Stimulated activated CD8-positive, alpha-beta memory T cell treated with anti-CD3 and anti-CD28 coated beads, Interleukin-4, amount 100 ng/mL, for 48 hours (primary cell): Measurements from ENCODE around the gene PDE8A.
"Not testable (repeated sequence)": the region's sequence is repeated elsewhere in the genome, so short reads cannot be mapped to it uniquely, and the experiment has no call there.

Source experiments
- DNase-seq: peaks from one replicate; pipeline ENCODE4 v3.0.0-alpha.2; 2020

Gene PDE8A

DNA sequence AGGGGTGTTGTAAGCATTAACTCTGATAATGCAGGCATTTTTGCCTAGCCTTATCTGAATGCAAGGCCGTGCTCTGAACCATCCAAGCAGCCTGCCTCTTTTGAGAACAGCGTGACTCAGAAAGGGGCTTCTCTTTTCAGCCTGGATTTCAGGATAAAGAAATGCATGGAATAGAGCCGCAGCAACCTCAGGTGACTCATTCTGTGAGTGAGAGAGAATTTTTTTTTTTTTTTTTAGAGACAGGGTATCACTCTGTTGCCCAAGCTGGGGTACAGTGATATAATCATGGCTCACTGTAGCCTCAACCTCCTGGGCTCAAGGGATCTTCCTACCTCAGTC, 20.6 kb upstream of the PDE8A start:
- no peak for DNase-seq

GRCh38 chr15:84961707-84962106, 19.9 kb upstream of the PDE8A start:
- DNase-seq: no peak

DNA sequence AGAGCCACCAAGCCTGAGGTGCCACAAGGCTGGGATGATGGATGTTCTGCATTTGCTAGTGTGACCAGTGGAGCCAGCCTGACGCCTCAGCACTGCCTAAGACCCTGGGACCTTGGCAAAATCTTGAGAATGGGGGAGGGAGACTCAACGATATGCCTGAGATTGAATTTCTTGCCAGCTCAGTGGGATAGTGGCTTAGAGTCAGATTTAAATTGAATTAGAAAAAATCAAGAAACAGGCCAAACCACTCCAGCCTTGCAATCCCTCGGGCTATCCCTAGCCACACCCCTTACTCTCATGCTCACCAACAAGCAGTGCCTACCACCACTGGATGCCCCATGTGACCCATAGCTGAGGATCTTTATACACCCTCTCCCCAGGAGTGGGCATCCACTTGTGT, 18.7 kb upstream of the PDE8A start:
- no peak for DNase-seq

DNA sequence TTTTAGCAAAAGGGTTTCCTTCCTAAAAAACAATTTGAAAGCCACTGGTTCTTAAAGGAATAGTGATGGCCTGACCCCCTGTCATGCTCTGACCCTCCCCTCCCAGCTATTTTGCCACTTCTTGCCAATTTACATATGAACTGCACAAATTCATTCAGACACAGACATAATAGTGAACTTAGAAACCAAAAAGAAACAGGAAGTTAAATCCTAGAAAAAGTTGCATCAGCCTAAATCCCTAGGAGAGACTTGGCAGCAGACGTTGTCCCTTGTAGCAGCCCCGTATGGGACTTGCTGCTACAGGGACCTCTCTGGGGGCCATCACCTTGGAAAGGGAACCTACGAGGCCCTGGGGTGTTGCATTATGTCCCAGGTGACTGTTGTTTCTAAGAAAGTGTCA, 14.3 kb upstream of the PDE8A start:
- DNase-seq: no peak

DNA sequence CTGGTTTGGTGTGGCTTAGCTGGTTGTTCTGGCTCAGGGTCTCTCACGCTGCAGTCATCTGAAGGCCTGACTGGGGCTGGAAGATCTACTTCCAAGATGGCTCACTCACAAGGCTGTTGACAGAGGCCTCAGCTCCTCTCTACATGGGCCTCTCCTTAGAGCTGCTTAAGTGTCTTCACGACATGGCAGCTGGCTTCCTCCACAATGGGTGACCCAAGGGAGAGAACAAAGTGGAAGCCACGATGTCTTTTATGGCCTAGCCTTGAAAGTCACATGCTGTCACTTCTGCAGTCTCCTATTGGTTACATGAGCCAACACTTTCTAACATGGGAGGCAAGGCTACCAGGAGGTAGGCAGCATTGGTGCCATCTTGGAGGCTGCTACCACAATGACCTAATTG, 13.4 kb upstream of the PDE8A start:
- no peak for DNase-seq

- no peak for DNase-seq
These were observed 12.4 kb upstream of the PDE8A start for GRCh38 chr15:84969257-84969656.

DNA sequence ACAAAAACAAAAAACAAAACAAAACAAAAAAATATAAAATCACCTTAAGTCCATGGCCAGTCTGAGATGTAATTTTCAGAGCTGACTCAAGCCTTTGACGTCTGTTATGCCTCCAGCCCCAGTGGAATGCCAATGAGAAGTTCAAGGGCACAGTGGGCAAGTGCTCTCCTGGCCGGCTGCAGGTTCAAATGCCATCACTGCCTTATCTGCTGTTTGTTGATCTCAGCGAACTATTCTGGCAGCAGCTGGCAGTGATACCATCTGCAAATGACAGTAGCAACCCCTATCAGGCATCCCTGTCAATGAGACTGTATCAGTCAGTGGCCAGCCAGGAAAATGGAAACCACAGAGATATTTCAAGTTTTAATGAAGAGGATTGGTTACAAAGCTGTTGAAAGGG, 10.8 kb upstream of the PDE8A start:
- DNase-seq: no peak

GRCh38 chr15:84973492-84974460, 7.9 kb upstream of the PDE8A start:
- no peak for DNase-seq

GRCh38 chr15:84975871-84976351, 5.7 kb upstream of the PDE8A start:
- DNase-seq: no peak

DNA sequence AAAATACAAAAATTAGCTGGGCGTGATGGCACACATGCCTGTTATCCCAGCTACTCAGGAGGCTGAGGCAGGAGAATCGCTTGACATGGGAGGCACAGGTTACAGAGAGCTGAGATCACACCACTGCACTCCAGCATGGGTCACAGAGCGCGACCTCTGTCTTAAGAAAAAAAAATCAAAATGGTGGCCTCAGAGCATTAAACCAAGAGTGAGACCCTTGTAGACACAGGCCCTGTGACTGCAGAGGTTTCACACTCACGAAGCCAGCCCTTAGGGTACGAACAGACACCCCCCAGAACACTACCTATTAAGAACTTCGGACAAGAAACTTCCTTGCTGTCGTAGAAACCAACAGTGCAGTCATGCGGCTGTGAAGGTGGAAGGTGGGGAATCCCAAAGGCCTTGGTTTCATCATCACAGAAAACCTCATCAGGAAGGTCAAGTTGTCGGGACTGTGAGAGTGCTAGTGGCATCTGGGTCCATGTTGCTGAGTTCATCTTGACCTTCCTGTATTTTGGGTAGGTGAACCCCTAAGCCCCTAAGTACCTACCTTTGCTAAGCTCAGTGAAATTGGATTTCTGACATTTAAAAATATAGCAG, 4.8 kb upstream of the PDE8A start:
- DNase-seq: no peak

DNA sequence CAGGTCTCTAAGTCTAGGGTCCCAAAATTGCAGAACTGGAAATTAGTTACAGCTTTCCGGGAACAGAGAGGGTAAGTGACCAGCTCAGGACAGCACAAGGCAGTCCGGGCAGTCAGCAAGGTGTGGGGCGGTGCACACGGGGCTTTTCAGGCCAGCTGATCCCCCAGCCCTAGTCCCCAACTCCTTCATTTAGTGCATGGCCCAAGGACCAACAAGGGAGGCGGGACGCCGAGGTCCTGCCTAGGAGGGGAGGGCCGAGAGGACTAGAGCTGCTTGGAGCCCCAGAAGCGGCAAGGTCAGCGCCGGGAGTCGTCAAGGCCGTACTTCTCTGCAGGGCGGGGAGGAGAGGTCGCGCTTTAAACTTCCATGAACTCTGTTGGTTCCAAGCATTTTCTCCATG, 2.0 kb upstream of the PDE8A start:
- no peak for DNase-seq

- peak; percentile 88 for DNase-seq
These were observed 1.2 kb upstream of the PDE8A start for GRCh38 chr15:84980196-84981053.

GRCh38 chr15:84981054-84981710, 474 bp upstream of the PDE8A start:
- DNase-seq: peak; percentile 95

DNA sequence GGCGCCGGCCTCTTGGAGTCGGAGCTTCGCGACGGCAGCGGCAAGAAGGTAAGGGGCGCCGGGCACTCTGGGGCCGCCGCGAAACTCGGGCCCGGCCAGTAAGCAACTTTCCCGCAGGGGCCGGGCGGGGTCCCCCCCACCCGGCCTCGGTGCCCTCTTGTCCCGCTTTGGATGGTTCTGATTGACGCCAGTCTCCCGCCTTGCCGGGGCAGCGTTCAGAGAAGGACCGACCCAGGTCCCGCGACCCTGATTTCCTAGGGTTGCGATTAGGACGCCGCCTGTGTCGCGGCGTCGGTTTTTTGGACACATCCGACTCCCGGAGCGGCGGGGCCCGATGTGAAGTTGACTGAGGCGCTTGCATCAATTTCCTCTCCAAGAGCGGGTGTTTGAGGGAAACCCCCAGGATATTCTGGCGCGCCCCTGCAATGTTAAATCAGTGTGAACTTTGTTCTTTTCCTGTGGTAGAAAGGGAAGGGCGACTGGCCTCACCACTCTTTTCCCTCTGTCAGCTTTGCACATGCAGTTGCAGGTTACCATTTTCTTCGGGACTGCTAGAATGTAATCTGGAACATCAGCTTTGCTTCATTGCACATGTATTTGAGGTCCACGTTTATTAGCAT, 755 bp downstream of the PDE8A start:
- DNase-seq: peak; percentile 68

DNA sequence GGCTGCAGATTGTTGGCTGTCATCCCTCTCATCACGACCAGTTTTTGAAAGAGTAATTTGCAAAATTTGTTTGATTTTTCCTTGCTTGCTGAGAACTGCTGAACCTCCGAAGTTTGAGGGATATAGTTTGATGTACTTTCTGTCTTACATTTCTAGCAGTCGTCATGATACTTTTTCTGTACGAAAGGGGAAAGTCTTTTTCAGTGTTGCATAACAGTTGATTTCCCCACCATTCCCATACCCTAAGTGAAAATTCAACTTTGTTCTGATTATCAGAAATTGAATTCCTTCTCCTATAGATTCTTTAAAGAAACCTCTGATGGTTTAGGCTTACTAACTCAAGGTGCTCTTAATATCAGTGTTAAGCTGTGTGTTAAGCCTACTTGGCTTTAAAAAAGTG, 1.6 kb downstream of the PDE8A start:
- no peak for DNase-seq

DNA sequence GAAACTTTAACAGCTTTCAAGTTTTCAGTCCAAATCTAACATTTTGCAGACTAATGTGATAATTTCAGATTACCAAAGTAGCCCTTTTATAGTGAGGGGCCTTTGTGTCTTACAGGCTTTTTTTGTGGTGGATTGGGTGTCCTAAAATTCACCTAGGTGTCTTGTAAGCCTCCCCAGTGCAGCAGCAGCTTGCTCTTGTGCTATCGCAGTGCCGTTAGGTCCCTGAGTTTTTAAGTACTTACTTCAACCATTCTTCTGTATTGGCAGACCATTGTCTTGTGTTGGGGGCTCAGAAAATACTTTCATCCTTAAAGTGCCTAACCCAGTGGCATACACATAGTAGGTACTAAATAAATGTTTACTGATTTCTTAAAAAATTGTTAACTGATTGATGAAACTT, 2.1 kb downstream of the PDE8A start:
- DNase-seq: no peak

GRCh38 chr15:84985158-84985557, 3.5 kb downstream of the PDE8A start:
- DNase-seq: no peak

DNA sequence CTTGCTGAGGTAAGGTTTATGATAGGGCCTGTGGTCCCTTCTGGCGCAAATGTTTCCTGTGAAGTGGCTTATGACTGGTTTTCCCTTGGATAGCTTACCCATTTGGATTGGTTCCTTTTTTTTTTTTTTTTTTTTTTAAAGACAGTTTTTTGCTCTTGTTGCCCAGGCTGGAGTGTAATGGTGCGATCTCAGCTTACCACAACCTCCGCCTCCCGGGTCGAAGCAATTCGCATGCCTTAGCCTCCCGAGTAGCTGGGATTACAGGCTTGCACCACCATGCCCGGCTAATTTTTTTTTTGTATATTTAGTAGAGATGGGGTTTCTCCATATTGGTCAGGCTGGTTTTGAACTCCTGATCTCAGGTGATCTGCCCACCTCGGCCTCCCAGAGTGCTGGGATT, 5.7 kb downstream of the PDE8A start:
- DNase-seq: not testable (repeated sequence)

GRCh38 chr15:84987949-84988624, 6.4 kb downstream of the PDE8A start:
- DNase-seq: no peak

- no peak for DNase-seq
These were observed 7.4 kb downstream of the PDE8A start for GRCh38 chr15:84988909-84989644.

DNA sequence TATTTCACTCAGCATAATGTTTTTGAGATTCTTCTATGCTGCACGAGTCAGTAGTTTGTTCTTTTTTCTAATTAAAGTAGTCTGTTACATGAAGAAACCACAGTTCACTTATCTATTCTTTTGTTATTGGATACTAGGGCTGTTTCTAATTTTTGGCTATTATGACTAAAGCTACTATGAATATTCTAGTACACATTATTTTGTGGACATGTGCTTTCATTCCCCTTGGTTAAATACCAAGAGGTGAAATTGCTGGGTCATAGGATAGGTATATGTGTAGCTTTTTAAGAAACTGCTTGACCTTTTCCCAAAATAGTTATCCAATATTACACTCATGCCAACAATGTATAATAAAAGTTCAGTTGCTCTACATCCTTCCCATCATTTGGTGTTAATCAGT, 8.9 kb downstream of the PDE8A start:
- DNase-seq: no peak
